RWPE1 (cell line): ENCODE measurements around the gene CEBPA.

Source experiments
- CTCF ChIA-PET: fragments of 350-600 bp; sonication (Branson Sonifier 250); formaldehyde crosslinking; extraction: SDS; loops from one replicate; lab custom pipeline; 2021; lab: Yijun Ruan, JAX
- POLR2A ChIA-PET: fragments of 400-600 bp; formaldehyde crosslinking; extraction: SDS; loops from one replicate; lab custom pipeline; 2020; ENCODE audit warnings: antibody characterized with exemption; ENCODE audit not compliant: low non-redundant PET; lab: Yijun Ruan, JAX
- DNase-seq: peaks from one replicate; pipeline ENCODE4 v3.0.0; 2012; ENCODE audit warnings: low spot score
- H3K27ac ChIP-seq: fragments of 450-650 bp; 2 replicates; pipeline ENCODE4 v1.5.1; 2017
- TF ChIP-seq, protein P1 (sequence below): fragments of 450-650 bp; conservative IDR thresholded peaks from 2 replicates; pipeline ENCODE4 v1.5.1; 2017; ENCODE audit warnings: low read depth, mild to moderate bottlenecking

The CEBPA gene

DNA sequence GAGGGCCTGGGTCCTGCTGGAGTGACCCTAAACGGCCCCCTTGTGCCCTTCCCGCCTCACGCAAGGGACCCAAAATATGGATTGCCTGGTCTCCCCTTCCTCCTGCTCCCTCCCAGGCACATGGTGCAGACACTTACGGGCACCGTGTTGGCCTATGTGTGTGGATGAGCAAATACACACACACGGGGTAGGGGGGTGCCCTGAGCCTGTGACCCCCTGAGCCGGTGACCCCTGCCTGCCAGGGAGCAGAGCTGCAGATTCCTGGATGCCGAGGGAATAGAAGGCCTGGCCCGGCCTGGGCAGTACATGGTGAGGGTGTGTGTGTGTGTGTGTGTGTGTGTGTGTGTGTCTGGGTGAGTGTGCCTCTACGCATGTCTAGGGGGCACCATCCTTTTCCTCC is 33.3 kb downstream of the CEBPA start:
- no peak overlapping the region for H3K27ac ChIP-seq
- TF ChIP-seq, protein P1, sequence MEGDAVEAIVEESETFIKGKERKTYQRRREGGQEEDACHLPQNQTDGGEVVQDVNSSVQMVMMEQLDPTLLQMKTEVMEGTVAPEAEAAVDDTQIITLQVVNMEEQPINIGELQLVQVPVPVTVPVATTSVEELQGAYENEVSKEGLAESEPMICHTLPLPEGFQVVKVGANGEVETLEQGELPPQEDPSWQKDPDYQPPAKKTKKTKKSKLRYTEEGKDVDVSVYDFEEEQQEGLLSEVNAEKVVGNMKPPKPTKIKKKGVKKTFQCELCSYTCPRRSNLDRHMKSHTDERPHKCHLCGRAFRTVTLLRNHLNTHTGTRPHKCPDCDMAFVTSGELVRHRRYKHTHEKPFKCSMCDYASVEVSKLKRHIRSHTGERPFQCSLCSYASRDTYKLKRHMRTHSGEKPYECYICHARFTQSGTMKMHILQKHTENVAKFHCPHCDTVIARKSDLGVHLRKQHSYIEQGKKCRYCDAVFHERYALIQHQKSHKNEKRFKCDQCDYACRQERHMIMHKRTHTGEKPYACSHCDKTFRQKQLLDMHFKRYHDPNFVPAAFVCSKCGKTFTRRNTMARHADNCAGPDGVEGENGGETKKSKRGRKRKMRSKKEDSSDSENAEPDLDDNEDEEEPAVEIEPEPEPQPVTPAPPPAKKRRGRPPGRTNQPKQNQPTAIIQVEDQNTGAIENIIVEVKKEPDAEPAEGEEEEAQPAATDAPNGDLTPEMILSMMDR, result no peak
- DNase-seq, result no peak
- POLR2A ChIA-PET, result no interaction called here
- CTCF ChIA-PET, result no interaction called here

DNA sequence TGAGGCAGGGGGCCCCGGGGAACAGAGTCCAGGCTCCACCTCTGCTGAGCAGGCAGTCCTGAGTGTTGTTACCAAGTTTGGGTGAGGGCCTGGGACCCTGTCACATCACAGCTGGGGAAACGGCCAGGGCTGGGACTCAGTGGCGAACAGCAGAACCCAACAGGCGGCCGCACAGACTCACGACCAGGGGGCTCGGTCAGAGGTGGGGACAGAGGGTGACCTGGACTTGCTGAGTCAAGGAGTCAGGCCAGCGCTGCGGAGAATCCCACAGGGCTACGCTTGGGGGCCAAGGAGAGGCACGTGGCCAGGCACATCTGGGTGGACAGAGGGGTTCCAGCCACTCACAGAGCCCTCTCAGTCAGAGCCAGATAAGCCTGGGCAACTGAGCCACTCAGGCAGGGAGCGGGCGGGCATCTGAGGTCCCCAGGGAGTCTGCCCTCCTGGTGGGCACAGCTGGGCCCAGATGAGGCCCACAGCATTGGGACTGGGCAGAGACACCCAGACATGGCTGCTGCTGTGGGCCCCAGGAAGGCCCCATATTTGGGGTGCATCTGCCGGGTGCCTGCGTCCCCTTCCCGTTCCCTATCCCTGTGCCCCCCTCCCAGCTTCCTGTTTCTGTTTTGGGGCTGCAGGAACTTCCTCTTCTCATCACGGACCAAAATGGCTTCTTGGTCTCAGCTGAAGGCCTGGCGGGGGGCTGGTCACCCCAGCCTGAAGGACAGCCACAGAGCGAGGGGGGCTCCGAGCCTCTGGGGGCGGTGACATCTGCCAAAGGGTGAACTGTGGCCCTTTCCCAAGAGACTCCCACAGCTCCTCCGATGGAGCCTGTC is 34.0 kb downstream of the CEBPA start:
- ChIA-PET POLR2A (no interaction called here), CTCF (no interaction called here)
- TF ChIP-seq, protein P1, result no peak
- no peak for DNase-seq
- H3K27ac ChIP-seq, result no peak overlapping the region

DNA sequence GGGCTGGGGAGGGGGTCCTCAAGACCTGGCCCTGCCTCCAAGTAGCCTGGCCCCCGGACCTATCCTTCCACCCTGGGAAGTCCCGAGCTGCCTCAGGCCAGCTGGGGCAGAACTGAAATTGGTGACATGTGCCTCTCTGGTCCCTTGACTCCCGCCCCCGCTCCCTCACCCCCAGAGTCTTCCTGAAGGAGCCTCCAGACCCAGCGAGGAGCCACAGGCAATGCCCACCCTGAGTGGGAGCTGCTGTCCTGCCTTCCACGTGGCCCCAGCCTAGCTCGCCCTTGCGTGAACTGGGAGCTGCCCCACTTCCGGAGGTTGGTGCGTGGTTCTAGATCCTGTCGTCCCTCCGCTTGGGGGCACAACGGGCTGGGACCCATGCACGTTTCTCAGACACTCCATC is 34.6 kb downstream of the CEBPA start:
- TF ChIP-seq, protein P1, result no peak
- no peak for DNase-seq
- POLR2A ChIA-PET, result no interaction called here
- H3K27ac ChIP-seq, result no peak overlapping the region
- CTCF ChIA-PET, result no interaction called here

DNA sequence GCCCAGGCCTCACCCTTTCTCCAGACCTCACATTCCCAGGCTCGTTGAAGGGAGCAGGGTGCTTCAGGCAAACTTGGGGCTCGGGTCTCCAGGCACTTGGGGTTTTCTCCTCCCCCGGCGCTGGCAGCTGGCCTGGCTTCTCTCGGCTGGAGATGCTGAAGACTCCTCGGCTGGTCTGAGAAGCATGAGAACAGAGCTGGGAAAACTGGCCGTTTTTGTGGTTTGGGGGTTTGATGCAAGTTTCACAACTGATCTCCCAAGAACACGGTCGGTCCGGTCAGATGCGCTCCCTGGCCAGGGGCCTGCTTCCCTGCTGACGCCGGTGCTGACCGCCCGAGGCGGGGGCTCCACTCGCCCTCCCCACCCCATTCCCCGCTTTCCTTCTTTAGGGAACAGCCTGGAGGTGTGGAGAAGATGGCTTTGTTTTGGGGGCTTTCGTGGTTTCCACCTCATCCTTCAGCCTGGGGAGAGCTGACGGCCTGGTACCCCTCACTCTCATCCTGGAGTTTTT is 35.3 kb downstream of the CEBPA start:
- POLR2A ChIA-PET, result no interaction called here

DNA sequence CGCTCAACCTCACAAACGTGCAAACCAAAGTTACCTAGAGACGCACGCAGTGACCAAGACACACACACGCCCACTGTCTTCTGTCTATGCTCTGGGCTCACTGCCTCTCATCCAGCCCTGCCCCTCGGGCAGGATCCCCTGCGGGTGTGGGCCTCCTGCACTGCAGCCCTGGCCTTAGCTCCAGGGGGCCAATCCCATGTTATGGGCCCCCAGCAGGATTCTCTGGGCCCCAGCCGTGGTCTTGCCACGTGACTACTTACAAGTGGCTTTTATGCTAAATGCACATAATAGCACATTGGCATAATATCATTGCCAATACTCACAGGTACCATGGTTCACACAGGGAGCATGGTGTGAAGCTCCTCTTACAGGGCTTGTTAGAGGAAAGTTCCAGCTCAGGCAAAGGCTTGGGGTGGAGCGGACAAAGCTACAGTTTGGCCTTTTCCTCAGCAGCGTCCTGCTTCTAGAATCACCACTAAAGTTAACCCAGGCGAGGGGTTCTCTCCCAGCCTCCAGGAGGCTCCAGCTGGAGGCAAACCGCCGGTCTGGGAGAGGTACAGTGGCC is 37.4 kb downstream of the CEBPA start:
- POLR2A ChIA-PET, result no interaction called here

More for the DNA sequence above, 35.3 kb downstream of the CEBPA start:
- TF ChIP-seq, protein P1, result no peak
- DNase-seq, result no peak
- CTCF ChIA-PET, result interaction anchor here (0.6 kb wide), 1 partner anchor 25 kb away, joined by 3 read pairs; no protein-coding TSS in a partner anchor
- H3K27ac ChIP-seq, result no peak overlapping the region

More for the DNA sequence above, 37.4 kb downstream of the CEBPA start:
- TF ChIP-seq, protein P1, result no peak
- H3K27ac ChIP-seq, result no peak overlapping the region
- CTCF ChIA-PET, result interaction anchor here (1.0 kb wide), 1 partner anchor 141 kb away, joined by 3 read pairs; no protein-coding TSS in a partner anchor
- DNase-seq, result no peak
